ENCODE measurements around the gene RFPL3.
"Not testable (repeated sequence)": the region's sequence is repeated elsewhere in the genome, so short reads cannot be mapped to it uniquely, and the experiment has no call there.

The RFPL3 gene

DNA sequence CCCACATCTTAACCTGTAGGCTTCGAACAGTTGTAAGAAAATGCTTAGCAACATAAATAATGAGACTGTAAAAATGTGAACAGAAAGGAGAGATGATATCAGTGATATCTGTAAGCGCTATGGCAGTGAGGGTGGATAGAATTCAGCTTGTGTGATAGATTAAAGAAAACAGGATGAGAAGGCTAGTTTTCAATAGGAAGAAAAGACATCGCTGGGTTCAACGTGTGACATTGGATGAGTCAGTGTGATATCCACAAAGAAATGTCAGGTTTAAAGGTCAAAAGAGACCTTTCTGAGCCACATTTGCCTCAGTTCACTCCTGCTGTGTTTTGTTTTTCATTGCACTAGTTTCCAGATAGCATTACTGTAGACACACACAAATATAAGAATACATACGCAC is 13.7 kb upstream of the RFPL3 start:
- H3K4me1 Mint-ChIP-seq = no peaks in the 10 kb centered on the region
- H3K27me3 Mint-ChIP-seq = peaks cover 44% of the 10 kb centered on the region
- H3K36me3 Mint-ChIP-seq (ENCODE audit: insufficient read depth) = no peaks in the 10 kb centered on the region

DNA sequence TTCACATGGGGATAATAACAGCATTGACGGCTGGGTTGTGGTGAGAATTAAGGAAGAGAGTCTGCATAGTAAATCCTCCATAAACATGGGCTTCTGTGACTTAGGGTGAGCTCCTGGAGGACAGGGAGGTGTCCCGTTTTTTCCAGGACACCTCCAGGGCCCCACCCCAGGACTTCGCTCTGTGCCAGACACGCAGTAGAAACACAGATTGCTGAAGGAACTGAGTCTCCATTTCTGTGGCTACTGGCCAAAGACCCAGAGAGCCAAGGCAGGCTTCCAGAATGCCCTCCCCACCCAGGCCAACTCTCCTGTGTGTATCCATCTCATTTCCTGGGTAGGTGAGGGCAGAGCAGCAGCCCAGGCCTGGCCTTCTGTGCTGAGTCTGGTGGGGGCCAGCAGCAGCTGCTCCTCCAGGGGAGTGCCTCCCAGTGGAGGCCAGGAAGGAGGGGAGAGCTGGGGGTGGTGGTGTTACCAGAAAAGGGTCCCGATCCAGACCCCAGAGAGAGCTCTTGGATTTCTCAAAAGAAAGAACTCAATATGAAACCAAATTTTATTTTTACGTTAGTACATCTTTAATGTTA is 9.5 kb upstream of the RFPL3 start:
- Mint-ChIP-seq H3K36me3 (ENCODE audit: insufficient read depth) (no peaks in the 10 kb centered on the region), H3K27ac (ENCODE audit: low read depth) (no peak overlapping the region)

More for the DNA sequence above, 13.7 kb upstream of the RFPL3 start:
- no peaks in the 10 kb centered on the region for H3K9me3 Mint-ChIP-seq
- no peak overlapping the region for H3K27ac Mint-ChIP-seq (ENCODE audit: low read depth)
- no peak overlapping the region for H3K4me3 Mint-ChIP-seq
- ATAC-seq (replicated peaks; ENCODE audit: extremely low read depth, poor library complexity, severe bottlenecking) (no peak), DNase-seq (ENCODE audit: low spot score in 2 of 2) (no peak)

DNA sequence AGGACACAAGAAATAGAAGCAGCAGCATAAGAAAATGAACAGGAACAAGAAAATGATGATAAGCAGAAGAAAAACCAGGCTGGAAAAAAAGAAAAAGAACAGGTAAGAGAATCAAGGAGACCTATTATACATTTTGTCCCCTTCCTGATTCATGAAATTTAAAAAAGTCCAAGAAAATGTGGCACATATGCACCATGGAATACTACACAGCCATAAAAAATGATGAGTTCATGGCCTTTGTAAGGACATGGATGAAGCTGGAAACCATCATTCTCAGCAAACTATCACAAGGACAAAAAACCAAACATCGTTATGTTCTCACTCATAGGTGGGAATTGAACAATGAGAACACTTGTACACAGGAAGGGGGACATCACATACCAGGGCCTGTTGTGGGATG is 5.8 kb upstream of the RFPL3 start:
- H3K27me3 Mint-ChIP-seq; H3K4me3 Mint-ChIP-seq; H3K36me3 Mint-ChIP-seq (ENCODE audit: insufficient read depth); ATAC-seq (replicated peaks; ENCODE audit: extremely low read depth, poor library complexity, severe bottlenecking); DNase-seq (ENCODE audit: low spot score in 2 of 2); H3K27ac Mint-ChIP-seq (ENCODE audit: low read depth); H3K4me1 Mint-ChIP-seq; H3K9me3 Mint-ChIP-seq: not testable (repeated sequence)

More for the DNA sequence above, 9.5 kb upstream of the RFPL3 start:
- Mint-ChIP-seq H3K4me1 (no peaks in the 10 kb centered on the region), H3K27me3 (peaks cover 10% of the 10 kb centered on the region), H3K4me3 (no peak overlapping the region), H3K9me3 (no peaks in the 10 kb centered on the region)
- ATAC-seq (replicated peaks; ENCODE audit: extremely low read depth, poor library complexity, severe bottlenecking) = no peak
- DNase-seq (ENCODE audit: low spot score in 2 of 2) = no peak

DNA sequence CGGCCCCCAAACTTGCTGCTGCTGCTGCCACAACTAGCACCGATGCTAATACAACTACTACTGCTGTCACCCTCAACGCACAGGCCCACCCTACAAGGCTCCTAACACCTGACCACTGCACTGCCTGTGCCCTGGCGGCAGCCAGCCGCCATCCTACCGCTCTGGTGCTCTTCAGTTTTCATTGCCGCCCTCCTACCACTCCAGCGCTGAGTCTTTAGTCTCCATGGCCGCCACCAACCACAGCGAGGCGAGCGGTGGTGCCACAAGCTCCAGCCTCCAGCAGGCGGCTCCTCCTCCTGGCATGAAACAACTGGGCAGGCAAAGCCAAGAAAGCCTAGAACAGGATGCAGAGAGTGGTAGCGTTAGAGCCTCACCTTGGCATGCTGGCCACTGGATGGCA is 5.0 kb upstream of the RFPL3 start:
- DNase-seq (ENCODE audit: low spot score in 2 of 2) = no peak
- no peaks in the 10 kb centered on the region for H3K27me3 Mint-ChIP-seq
- no peaks in the 10 kb centered on the region for H3K36me3 Mint-ChIP-seq (ENCODE audit: insufficient read depth)
- ATAC-seq (replicated peaks; ENCODE audit: extremely low read depth, poor library complexity, severe bottlenecking) = no peak
- H3K4me1 Mint-ChIP-seq = no peaks in the 10 kb centered on the region
- no peaks in the 10 kb centered on the region for H3K9me3 Mint-ChIP-seq
- H3K4me3 Mint-ChIP-seq = no peak overlapping the region
- H3K27ac Mint-ChIP-seq (ENCODE audit: low read depth) = no peak overlapping the region

DNA sequence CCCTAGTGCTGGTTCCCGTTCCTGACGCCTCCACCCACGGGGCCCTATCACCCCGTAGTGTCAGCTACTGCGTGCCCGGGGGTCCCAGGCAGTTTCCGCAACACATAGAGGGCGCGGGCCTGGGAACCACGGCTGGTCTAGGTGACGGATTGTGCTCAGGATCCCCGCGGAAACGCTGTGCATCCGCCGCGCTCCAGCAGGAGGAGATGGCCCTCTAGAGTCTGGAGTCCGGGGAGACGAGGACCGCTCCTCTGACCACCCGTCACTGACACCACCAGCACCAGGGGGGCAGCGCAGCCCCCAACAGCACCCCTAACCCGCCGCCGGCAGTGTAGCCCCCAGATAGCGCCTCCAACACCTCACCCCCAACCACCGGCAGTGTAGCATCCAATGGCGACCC is 4.4 kb upstream of the RFPL3 start:
- Mint-ChIP-seq H3K27me3 (no peaks in the 10 kb centered on the region), H3K9me3 (no peaks in the 10 kb centered on the region), H3K4me3 (no peak overlapping the region), H3K4me1 (no peaks in the 10 kb centered on the region), H3K36me3 (ENCODE audit: insufficient read depth) (no peaks in the 10 kb centered on the region), H3K27ac (ENCODE audit: low read depth) (no peak overlapping the region)
- DNase-seq (ENCODE audit: low spot score in 2 of 2) = no peak
- no peak for ATAC-seq (replicated peaks; ENCODE audit: extremely low read depth, poor library complexity, severe bottlenecking)

DNA sequence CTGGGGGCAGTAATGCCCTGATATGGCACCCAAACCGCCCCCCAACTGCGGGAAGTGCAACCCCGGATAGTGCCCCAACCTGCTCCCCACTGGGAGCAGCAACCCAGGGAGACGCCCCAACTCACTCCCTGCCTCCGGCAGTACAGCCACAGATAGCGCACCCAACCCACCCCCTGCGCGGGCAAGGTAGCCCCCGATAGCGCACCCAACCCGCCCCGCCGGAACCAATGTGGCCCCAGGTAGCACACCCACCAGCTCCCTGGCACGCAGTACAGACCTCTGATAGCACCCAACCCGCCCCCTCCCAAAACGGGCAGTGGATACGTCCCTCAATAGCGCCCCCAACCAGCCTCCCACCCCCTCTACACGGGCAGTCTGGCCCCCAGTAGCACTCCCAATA is 3.8 kb upstream of the RFPL3 start:
- Mint-ChIP-seq H3K27ac (ENCODE audit: low read depth) (no peak overlapping the region), H3K4me3 (no peak overlapping the region)
- ATAC-seq (replicated peaks; ENCODE audit: extremely low read depth, poor library complexity, severe bottlenecking) = no peak

DNA sequence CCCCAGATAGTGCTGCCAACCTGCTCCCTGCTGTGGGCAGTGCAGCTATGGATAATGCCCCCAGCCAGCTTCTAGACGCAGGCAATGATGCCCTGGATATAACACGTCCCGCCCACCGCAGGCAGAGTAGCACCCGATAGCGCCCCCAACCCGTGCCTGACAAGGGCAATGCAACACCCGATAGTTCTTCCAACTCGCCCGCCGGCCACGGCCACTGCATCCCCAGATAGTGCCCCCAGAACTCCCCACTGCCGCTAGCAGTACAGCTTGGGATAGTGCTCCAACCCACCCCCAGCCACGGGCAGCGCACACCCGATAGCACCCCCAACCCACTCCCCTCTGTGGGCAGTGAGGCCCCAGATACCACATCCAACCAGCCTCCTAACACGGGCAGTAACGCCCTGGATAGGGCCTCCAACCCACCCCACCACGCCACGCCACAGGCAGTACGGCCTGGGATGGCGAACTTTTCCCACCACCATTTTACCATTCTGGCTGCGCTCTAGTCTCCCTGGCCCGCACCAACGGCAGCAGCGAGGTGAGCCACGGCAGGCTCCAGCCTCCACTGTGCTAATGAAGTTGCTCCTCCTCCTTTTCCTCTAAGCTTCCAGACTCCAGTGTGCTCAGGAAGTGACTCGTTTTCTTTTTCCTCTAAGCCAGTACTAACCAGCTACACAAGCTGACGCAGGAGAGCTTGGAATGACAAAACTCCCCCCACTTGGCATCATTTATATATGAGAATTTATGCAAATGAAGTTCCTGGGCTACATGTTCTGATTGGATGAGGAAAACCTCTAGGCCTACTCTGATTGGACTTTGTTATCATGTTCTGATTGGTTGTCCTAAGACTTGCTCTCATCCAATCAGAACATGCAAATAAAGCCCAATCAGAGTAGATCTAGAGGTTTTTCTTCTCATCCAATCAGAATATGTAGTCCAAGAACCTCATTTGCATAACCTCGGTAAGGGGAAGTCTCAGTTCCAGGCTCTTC is 3.0 kb upstream of the RFPL3 start:
- Mint-ChIP-seq H3K27ac (ENCODE audit: low read depth) (no peak overlapping the region), H3K4me3 (no peak overlapping the region), H3K27me3 (no peaks in the 10 kb centered on the region), H3K36me3 (ENCODE audit: insufficient read depth) (no peaks in the 10 kb centered on the region), H3K4me1 (no peaks in the 10 kb centered on the region), H3K9me3 (no peaks in the 10 kb centered on the region)
- ATAC-seq (replicated peaks; ENCODE audit: extremely low read depth, poor library complexity, severe bottlenecking) (no peak), DNase-seq (ENCODE audit: low spot score in 2 of 2) (no peak)

More for the DNA sequence above, 3.8 kb upstream of the RFPL3 start:
- Mint-ChIP-seq H3K36me3 (ENCODE audit: insufficient read depth) (no peaks in the 10 kb centered on the region), H3K9me3 (no peaks in the 10 kb centered on the region), H3K27me3 (no peaks in the 10 kb centered on the region), H3K4me1 (no peaks in the 10 kb centered on the region)
- no peak for DNase-seq (ENCODE audit: low spot score in 2 of 2)

DNA sequence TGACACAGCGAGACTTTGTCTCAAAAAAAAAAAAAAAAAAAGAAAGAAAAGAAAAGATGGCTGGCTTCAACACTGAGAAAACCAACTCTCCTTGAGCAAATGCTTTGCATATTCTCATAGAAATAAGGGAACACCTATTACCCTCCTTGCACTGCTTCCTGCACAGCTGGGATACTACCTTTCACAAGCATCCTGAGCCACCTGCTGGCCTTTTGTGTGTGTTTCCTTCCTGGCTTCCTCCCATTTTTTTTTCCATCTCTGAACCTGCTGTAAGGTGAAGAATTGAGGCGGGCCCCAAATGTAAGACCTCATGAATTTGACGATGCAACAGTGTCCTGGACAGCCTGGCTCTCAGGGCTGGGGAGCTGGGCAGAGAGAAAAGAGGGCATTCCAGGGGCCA is 1.9 kb upstream of the RFPL3 start:
- H3K27me3 Mint-ChIP-seq = no peaks in the 10 kb centered on the region
- no peak overlapping the region for H3K27ac Mint-ChIP-seq (ENCODE audit: low read depth)
- H3K9me3 Mint-ChIP-seq = no peaks in the 10 kb centered on the region
- ATAC-seq (replicated peaks; ENCODE audit: extremely low read depth, poor library complexity, severe bottlenecking) = no peak
- no peaks in the 10 kb centered on the region for H3K4me1 Mint-ChIP-seq
- no peak overlapping the region for H3K4me3 Mint-ChIP-seq
- no peak for DNase-seq (ENCODE audit: low spot score in 2 of 2)
- H3K36me3 Mint-ChIP-seq (ENCODE audit: insufficient read depth) = no peaks in the 10 kb centered on the region

DNA sequence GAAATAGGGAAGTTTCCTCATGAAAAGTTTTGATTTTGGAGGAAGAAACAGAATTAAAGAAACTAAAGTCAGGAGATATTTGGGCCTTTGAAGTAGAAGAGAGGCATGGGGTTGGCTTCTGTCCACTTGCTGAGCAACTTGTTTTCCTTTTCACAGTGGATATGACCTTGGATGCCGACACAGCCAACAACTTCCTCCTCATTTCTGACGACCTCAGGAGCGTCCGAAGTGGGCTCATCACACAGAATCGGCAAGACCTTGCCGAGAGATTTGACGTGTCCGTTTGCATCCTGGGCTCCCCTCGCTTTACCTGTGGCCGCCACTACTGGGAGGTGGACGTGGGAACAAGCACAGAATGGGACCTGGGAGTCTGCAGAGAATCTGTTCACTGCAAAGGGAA is 2.4 kb downstream of the RFPL3 start:
- peaks cover 14% of the 10 kb centered on the region for H3K27me3 Mint-ChIP-seq
- H3K4me3 Mint-ChIP-seq; H3K27ac Mint-ChIP-seq (ENCODE audit: low read depth); H3K4me1 Mint-ChIP-seq; H3K9me3 Mint-ChIP-seq; ATAC-seq (replicated peaks; ENCODE audit: extremely low read depth, poor library complexity, severe bottlenecking); H3K36me3 Mint-ChIP-seq (ENCODE audit: insufficient read depth); DNase-seq (ENCODE audit: low spot score in 2 of 2): not testable (repeated sequence)

DNA sequence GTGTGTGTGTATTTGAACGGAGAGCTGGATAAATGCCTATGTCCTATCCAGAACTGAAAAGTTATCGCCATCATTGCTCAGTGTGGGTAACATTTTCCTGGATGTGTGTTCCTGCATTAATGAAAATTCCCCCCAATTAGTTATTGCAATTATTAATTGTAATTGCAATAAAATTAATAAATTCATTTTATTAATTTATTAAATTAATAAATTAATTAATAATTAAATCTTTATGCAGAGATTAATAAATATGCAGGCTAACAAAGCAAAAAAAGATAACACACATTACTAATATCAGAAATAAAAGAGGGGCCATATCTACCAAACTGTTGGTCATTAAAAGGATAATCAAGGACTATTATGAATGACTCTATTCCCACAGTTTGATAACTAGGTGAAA is 3.6 kb downstream of the RFPL3 start:
- Mint-ChIP-seq H3K36me3 (ENCODE audit: insufficient read depth) (no peaks in the 10 kb centered on the region), H3K4me3 (no peak overlapping the region), H3K27ac (ENCODE audit: low read depth) (no peak overlapping the region), H3K27me3 (peaks cover 26% of the 10 kb centered on the region), H3K9me3 (no peaks in the 10 kb centered on the region), H3K4me1 (no peaks in the 10 kb centered on the region)
- no peak for DNase-seq (ENCODE audit: low spot score in 2 of 2)
- ATAC-seq (replicated peaks; ENCODE audit: extremely low read depth, poor library complexity, severe bottlenecking) = no peak

DNA sequence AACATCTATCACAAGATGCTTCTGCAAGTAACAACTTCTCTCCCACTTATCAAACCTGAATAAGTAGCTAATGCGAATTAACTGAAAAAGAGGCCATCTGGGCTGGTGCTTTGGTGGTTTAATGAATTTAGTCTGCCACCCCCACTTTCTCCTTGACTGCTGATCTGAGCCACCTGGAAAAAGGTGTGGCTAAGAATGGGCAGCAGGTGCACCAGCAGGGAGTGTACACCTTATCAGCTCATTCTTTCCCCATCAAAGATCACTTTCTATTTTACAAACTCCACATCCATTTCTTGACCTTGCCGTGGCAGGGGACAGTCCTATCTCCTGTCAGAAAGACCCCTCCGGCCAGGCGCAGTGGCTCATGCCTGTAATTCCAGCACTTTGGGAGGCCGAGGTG is 6.5 kb downstream of the RFPL3 start:
- H3K27ac Mint-ChIP-seq (ENCODE audit: low read depth) = no peak overlapping the region
- DNase-seq (ENCODE audit: low spot score in 2 of 2) (no peak), ATAC-seq (replicated peaks; ENCODE audit: extremely low read depth, poor library complexity, severe bottlenecking) (no peak)
- no peaks in the 10 kb centered on the region for H3K36me3 Mint-ChIP-seq (ENCODE audit: insufficient read depth)
- no peak overlapping the region for H3K4me3 Mint-ChIP-seq
- H3K9me3 Mint-ChIP-seq = no peaks in the 10 kb centered on the region
- no peaks in the 10 kb centered on the region for H3K4me1 Mint-ChIP-seq
- H3K27me3 Mint-ChIP-seq = peaks cover 36% of the 10 kb centered on the region

DNA sequence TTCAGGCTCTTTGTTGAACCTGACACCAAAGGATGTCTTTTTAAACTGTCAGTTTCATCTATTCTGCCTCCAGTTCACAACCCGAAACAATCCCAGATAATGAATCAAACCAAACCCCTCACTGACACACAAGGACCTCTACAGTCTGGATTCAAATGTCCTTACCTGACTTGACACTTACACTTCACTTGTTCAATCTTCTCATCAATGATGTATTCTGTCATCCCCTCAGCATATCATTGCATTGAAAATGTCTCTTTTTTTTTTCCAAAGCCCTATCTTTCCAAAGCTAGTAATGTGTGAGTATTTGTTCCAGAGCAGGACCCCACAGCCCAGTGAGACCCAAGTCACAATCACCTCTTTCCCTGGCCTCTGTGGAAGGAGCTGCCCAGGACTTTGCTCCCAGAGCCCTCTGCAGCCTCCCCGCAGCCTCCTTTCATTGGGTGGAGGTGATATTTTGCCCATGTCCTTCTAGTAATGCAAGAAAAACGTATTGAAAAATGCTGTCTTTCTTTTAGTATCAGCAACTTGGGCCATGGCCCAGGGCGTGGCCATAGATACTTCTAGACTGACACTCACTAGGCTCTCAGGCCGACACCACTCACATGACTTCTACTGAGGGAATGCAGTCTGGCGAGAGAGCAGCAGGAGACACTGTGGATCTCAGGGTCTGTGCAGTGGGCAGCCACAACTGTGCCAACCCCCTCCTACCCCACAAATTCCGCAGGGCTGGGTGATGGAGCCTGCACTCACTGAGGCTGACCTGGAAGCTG is 18.2 kb downstream of the RFPL3 start:
- H3K36me3 Mint-ChIP-seq (ENCODE audit: insufficient read depth) = peaks cover 3% of the 10 kb centered on the region
- H3K4me3 Mint-ChIP-seq = no peak overlapping the region
- no peaks in the 10 kb centered on the region for H3K9me3 Mint-ChIP-seq
- DNase-seq (ENCODE audit: low spot score in 2 of 2) = no peak
- H3K27me3 Mint-ChIP-seq = no peaks in the 10 kb centered on the region
- no peaks in the 10 kb centered on the region for H3K4me1 Mint-ChIP-seq
- H3K27ac Mint-ChIP-seq (ENCODE audit: low read depth) = no peak overlapping the region
- ATAC-seq (replicated peaks; ENCODE audit: extremely low read depth, poor library complexity, severe bottlenecking) = no peak
